ENCODE data around the gene TMX3. TPM values are rescaled to one million over a fixed set of nuclear protein-coding genes. Genes with fewer than 3 reads are reported as not detected.

The TMX3 gene, protein sequence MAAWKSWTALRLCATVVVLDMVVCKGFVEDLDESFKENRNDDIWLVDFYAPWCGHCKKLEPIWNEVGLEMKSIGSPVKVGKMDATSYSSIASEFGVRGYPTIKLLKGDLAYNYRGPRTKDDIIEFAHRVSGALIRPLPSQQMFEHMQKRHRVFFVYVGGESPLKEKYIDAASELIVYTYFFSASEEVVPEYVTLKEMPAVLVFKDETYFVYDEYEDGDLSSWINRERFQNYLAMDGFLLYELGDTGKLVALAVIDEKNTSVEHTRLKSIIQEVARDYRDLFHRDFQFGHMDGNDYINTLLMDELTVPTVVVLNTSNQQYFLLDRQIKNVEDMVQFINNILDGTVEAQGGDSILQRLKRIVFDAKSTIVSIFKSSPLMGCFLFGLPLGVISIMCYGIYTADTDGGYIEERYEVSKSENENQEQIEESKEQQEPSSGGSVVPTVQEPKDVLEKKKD
- 64.3 and 66.9 TPM in 2 replicates for total RNA-seq

DNA sequence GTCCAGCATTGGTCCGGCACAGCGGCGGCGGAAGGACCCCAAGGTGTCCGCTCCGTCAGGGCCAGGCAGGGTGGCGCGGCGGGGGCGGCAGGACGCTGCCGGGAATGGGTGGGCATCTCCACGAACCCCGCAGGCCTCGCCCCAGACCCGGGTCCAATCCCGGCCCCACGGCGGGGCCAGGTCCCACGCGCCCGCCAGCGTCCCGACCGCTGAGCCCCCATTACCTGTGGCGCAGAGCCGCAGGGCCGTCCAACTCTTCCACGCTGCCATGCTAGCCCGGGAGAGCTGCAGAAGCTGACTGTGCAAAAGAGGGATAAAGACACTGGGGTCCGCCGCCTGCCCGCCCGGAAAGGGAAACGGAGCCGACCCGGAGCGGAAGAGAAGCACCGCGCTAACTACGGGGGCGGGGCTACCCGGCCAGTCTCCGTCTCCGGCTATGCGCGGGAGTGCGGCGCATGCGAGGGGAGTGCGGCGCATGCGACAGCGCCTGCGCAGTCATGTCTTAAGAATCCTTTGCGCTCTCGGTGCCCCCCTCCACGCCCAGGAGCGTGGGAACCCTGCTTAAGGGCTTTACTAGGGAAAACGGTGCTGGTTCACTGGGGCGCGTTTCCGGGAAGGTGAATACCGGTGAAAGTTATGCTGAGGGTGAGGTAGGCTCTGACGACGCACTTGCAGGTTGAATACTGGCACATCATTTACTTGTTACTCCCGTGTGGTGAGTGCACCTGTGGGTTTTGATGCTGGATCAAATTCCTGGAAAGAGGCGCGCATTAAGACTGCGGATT, at the start of gene TMX3:
Gene TMX3 (minus strand): TSS at position 397 of the 785 bp plus-strand sequence. CDS start 127 bp downstream, at position 270.
- intact Hi-C loops (cut with micrococcal nuclease): loop anchor here (1.0 to 10.0 kb wide), 9 partner anchors 8 to 1490 kb away; partner anchors contain the start of genes DSEL and RTTN

DNA sequence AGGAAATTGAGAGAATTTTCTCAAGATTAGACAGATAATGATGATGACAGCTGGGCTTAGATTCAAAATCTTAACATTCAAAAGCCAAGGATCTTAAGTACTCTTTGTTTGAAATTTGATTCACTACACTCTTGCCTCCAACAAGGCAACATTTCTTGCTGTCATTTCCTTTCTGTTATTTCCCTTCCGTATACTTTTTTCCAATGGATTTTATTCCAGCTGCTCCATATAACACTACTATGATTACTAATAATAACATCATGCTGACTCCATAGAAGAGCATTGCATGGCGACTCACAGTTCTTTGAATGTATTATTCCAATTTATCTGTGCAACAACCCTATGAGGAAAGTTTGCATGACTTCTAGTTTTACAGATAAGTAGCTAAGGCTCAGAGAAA, 49.1 kb upstream of the TMX3 start:
- intact Hi-C loops (cut with micrococcal nuclease): no loop called here

DNA sequence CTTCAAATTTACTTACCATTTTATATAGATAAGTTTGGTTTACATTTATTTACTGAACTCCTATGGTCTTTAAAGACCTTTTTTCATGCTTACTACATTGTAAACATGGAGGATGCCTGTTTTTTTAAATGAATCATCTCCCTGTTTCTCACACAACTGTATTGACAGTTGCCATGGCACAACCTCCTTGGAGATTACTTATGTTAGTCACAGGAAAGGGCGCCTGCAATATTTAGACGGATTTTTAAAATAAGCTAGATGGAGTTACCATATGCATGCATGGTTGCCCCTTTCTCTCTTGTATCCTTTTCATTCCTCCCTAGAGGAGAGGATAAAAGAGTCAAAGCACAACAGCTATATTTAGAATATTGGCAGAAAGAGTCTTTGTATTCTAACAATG, 48.2 kb upstream of the TMX3 start:
- intact Hi-C loops (cut with micrococcal nuclease): no loop called here

DNA sequence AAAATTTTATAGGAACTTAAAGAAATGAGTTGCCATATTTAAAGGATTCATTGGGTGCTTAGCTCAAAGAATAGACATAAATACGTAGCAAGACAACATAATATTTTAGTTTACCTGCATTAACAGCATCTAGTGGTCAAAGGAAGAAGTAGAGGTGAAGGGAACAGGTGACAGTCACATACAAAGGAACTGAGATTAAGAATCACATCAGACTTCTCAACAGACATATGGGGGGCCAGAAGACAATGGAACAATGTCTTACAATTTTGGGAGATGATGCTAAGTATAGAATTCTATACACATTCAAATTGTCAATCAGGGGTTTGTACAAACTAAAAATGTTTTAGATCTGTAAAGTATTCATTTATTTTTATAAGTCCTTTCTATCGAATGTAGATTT, 44.4 kb upstream of the TMX3 start:
- intact Hi-C loops (cut with micrococcal nuclease): no loop called here

DNA sequence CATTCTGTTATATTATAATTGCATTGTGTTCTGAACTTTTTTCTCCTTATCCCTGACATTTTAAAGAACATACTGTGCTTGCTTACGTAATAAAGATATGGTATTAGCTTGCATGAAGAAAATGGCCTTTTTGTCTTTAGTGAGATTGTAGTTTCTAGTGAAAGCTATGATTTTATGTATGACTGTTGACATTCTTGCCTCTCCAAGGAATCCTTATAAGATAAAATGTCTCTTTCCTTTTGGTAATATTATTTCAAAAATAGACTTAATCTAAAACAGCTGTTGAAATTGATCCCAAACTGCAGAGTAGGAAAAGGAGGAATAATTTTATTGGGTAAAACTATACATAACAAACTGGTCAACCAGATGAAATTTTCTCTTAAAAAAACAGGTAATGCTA, 42.2 kb upstream of the TMX3 start:
- intact Hi-C loops (cut with micrococcal nuclease): no loop called here

DNA sequence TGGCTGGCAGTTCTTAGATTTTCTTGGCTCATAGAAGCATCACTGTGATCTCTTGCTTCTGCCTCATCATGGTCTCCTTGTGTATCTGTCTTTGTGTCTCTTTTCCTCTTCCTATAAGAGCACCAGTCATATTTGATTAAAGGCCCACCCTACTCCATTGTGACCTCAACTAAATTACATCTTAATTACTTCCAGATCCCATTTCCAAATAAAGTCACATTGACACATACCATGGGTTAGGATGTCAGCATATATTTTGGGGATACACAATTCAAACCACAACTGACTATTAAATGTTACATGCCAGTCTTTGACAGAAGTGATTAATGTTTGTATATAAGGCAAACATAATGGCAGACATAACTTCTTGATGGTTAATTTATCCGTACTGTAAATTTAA, 27.3 kb upstream of the TMX3 start:
- intact Hi-C loops (cut with micrococcal nuclease): no loop called here

DNA sequence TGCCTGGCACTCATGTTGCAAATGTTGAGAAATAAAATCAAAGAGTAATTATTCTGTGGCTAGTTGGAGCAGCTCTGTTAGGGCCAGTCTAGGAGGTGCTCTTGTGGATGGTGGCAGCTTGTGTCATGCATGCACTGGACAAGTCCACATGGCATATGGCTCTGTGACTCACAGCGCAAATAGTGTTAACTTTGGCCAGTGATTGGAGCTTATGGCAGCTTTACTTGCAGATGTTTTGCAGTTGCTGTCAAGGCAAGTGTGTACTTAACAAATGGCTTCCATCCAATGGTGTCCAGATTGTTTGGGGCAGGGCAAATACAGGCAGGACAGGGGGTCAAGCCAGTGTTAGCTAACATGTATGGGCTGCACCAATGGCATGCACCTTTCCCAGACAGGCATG, 26.1 kb upstream of the TMX3 start:
- intact Hi-C loops (cut with micrococcal nuclease): no loop called here

DNA sequence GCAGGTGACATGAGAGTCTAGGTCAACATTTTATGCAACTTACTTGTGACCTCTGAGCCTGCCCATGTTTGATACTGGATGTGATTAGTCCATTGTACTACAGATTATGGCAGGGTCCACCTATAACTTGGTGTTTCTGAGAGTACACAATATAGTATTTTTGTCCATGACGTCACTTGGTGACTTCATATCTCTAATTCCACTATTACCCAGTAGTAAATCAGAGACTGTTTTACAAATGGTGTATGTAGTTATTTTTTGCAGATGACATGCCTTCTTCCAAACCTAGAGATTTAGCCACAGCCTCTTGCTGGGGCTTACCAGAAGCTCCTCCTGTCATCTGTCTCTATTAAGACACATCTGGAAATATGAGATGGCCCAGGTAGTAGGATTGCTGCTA, 24.6 kb upstream of the TMX3 start:
- intact Hi-C loops (cut with micrococcal nuclease): no loop called here

DNA sequence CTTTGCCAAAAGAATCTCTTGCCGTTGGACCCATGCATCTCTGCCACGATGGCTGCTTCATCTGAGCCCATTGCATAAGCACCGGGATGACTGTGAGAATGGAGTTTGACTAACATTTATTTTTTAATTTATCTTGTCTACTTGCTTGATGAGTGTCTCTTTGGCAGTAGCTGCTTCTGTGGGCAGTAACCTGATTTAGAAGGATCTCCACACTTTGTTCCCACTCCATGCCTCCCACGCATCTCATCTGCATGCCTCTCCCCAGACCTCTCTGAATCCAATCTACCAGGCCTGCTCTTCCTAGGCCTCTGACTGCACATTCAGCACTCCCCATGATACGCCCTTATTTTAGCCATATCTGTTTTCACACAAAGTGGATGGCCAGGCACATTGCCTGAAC, 23.7 kb upstream of the TMX3 start:
- intact Hi-C loops (cut with micrococcal nuclease): no loop called here

DNA sequence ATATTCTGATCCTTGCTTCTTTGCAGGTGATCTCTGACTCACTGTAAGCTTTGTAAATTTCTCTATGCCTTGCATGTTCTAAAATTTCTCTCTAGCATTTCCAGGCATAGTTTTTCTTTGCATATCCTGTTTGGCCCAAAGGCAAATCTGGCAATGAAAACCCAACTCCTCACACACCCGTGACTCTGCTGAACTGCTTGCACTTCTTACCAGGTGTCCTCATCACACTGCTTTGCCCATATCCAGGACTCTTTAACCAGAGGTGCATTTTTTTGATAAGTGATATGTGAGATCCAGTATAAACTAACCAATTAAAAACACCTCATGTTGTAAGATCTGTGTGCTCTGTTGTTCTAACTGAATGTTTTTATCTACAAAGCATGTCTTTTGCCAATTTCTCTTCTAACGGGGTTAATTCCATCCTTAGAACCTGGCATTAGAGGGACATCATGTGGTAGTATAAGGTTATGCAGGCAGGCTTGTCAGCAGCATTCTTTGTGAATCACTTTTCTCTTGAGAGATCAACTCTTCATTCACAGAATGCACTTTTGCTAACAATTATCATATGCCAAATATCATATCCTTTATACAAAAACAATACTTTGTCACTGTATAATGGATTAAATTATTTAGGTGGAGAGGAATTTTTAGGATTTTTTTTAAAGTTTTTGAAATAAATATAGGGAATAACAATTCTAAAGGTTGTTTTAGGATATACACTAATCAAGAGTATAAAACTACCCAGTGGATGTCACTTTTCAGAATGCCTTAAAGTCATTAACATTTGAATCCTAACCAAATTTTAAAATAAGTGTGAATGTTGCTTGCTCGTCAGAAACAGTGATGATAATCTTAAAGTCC, 20.8 kb upstream of the TMX3 start:
- intact Hi-C loops (cut with micrococcal nuclease): loop anchor here (1.0 kb wide), 4 partner anchors 20 to 1518 kb away; partner anchors contain the start of gene TMX3

DNA sequence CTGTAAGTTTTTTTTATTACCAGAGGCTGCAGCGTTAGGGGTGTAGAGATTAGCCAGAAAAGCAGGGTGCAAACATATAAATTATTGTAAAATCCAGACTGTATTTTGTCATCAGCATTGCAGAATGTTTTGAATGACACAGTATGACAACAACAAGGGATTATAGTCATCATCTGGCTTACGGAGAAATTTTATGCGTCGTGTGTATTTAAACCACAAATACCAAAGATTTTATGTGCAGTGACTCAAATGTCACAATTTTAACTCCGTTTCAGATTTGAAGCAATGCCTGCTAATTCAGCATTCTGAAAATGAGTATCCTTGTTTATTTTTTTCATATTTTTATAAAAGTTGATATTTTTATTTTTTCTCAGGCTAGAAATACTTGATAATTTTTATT, 19.4 kb upstream of the TMX3 start:
- intact Hi-C loops (cut with micrococcal nuclease): no loop called here

DNA sequence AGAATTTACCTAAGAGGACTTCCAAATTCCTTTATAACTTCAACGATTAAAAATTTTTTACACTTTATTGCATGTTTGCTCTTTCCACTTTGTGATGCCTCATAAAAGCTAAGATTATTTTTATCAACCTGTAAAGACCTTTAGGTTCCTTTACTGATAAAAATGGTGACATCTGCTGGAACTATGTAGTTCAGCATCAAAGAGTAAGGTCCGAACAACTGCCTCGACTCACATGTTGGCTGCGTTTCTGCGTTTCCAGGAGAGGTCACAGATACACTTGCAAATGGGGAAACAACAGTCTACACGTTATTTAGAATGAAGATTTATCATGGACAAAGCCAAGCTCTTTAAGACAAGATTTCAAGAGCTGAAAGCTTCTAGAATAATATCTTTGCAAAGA, 18.8 kb upstream of the TMX3 start:
- intact Hi-C loops (cut with micrococcal nuclease): no loop called here

DNA sequence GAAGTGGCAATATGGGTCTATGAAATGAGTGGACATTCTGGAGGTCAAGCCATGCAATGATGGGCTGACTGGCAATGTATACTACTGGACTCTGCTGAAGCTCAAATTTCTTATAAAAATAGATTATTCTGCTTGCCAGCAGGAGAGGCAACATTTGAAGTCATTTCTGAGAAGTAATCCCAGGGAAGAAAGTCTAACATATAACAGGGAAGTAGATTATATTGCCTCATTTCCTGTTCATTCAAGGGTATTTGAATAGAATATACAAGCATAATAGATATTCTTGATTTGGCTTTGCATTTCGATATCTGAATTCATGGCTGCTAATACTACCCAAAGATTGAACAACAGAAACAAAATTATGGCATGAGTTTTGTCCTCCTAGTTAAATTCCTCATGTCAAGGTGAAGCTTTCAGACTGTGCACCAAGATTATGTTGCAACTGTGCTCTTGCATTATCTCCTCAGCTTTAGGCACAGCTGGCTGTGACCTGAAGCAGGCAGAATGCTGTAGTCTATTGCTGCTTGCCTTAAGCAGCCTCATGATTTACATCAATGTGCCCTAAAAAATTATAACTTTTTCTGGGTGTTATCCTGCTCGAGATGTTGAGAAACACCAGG, 13.3 kb upstream of the TMX3 start:
- intact Hi-C loops (cut with micrococcal nuclease): no loop called here

DNA sequence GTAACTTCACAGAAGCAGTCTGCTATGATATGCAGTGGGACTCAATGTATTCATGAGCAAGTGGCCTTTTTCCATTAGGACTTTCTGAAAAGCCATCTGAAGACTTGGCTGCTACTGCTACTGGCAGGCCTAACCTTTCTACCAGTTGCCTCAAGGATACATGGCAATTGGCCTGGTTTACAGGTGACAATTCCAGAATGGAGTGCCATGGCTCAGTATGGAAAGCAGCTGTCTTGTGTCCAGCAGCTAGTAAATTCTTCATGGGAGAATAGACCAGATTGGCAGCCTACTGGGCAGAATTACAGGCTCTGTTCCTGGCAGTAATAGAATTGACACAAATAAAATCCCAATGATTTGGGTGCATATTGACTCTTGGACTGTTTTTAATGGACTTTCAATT, 12.6 kb upstream of the TMX3 start:
- intact Hi-C loops (cut with micrococcal nuclease): no loop called here

DNA sequence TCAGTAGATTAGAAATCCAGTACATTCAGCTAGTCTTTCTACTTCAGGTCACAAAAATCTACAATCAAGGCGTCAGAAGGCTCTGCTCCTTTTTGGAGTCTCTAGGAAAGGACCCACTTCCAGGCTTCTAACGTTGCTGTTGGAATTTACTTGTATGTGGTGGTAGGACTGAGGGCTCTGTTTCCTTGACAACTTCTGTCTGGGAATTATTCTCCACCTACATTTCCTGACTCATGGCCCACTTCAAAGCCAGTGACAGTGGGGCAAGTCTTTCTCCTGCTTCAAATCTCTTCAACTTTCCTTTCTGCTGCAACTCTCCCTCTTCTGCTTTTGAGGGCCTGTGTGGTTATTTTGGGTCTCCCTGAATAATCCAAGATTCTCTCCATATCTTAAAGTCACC, 10.4 kb upstream of the TMX3 start:
- intact Hi-C loops (cut with micrococcal nuclease): no loop called here

DNA sequence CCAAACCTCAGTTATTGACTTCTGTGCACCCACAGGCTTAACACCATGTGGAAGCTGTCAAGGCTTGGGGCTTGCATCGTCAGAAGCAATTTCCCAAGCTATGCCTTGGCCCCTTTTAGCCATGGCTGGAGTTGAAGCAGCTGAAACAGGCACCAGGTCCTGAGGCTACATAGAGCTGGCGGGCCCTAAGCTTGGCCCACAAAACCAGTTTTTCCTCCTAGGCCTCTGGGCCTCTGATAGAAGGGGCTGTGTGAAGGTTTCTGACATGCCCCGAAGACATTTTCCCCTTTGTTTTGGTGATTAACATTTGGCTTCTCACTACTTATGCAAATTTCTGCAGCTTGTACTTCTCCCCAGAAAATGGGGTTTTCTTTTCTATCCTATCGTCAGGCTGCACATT, 9.1 kb upstream of the TMX3 start:
- intact Hi-C loops (cut with micrococcal nuclease): no loop called here

DNA sequence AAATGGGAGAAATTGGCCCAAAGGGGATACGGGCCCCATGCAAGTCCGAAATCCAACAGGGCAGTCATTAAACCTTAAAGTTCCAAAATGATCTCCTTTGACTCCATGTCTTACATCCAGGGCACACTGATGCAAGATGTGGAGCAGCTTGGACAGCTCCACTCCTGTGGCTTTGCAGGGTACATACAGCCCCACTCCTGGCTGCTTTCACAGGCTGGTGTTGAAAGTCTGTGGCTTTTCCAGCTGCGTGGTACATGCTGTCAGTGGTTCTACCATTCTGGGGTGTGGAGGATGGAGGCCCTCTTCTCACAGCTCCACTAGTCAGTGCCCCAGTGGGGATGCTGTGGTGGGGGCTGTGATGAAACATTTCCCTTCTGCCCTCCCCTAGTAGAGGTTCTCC, 8.6 kb upstream of the TMX3 start:
- intact Hi-C loops (cut with micrococcal nuclease): loop anchor here (1.0 kb wide), 1 partner anchor 8 kb away; the partner anchor contains the start of gene TMX3

DNA sequence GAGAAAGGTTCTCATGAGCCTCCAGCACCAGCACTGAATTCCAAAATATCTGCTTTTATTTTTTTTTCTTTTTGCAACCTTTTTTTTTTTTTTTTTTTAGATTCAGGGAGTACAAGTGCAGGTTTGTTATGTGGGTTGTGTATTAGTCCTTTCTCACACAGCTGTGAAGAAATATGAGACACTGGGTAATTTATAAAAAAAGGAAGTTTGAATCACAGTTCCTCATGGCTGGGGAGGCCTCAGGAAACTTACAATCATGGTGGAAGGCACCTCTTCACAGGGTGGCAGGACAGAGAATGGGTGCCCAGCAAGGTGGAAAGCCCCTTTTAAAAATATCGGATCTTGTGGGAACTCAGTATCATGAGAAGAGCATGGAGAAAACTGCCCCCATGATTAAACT, 7.9 kb upstream of the TMX3 start:
- intact Hi-C loops (cut with micrococcal nuclease): loop anchor here (1.0 kb wide), 1 partner anchor 8 kb away; the partner anchor contains the start of gene TMX3

DNA sequence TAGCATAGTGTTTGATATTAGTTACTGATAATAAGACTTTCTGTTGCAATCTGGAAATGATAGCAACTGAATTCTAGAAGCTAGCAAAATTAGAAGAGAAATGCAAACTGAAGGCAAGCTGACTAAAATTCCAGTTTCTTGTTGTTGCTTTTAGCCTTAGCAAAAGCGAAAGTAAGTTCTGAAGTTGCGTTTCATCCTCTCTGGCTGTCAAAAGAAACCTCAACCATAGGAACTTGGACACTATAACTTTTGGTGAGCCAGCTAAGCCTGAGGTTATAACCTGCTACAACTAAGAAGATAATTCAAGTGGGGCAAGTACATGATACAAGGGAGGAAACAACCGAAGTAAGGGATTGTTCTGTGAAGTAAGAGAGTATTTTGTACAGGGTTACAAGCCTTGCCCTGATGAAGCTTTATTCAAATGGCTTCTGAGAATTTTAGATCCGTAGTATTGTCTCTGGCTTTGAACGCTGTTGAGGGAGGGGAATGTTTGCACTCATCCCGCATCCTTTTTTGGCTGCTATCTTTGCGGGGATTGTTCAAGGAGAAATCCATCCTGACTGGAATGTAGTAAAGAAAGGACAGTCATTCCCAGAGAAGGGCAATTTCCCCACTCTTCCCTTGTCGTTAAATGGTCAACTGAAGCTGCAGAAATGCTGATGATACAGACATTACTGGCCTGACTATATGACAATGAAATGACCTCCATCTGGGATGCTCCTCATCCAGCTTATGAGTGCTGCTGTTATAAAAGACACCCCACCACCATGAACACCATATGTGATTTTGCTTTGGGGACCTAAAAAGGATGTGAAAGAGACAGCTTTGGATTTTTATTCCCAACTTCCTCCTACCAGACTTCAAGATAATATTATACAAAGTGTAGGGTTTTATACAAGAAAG, 7.0 kb upstream of the TMX3 start:
- intact Hi-C loops (cut with micrococcal nuclease): no loop called here

DNA sequence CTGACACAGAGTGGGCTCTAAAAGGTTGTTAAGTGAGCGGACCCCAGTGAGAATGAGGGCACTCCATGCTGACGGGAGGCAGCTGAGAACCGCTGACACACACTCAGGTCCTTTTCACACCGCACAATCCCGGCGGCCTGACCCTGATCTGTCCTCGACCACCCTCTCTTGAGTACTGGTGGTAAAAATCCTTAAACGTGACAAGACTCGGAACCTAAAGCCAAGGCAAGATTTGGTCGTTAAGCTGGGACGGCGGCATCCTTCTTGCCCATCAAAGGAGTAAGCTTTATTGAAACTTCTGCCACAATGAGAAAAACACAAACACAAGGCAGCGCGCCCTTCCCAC, 569 bp downstream of the TMX3 start:
- intact Hi-C loops (cut with micrococcal nuclease): loop anchor here (2.0 to 10.0 kb wide), 3 partner anchors 38 to 1370 kb away; partner anchors contain the start of gene DSEL
